GF-D8 (cell line): Measurements from ENCODE around the gene RNF150.

Source experiments
- DNase-seq: peaks from one replicate; lab custom pipeline; 2025; lab: John Stamatoyannopoulos, UW

The RNF150 gene

DNA sequence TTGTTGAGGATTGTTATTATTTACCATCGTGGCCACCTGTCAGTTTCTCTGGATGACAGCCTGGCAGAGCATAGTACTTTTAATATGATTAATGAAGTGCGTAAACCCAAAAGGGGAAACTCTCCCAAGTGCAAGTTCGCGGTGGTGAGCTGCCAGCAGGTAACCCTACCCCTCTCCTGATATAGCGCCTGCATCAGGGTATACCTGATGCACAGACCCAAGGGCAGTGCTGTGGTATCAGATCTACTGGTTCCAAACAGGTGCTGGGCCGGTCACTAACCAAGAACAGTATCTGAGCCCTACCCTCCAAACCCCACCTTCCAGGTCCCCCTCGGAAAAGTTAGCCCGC is 1.6 kb downstream of the RNF150 start:
- no peak for DNase-seq

GRCh38 chr4:141130947-141131605 is 2.2 kb downstream of the RNF150 start:
- no peak for DNase-seq

GRCh38 chr4:141127884-141128283 is 5.4 kb downstream of the RNF150 start:
- DNase-seq: no peak

- no peak for DNase-seq
These were observed 6.5 kb downstream of the RNF150 start for GRCh38 chr4:141126769-141127168.

GRCh38 chr4:141124224-141124623 is 9.0 kb downstream of the RNF150 start:
- no peak for DNase-seq

DNA sequence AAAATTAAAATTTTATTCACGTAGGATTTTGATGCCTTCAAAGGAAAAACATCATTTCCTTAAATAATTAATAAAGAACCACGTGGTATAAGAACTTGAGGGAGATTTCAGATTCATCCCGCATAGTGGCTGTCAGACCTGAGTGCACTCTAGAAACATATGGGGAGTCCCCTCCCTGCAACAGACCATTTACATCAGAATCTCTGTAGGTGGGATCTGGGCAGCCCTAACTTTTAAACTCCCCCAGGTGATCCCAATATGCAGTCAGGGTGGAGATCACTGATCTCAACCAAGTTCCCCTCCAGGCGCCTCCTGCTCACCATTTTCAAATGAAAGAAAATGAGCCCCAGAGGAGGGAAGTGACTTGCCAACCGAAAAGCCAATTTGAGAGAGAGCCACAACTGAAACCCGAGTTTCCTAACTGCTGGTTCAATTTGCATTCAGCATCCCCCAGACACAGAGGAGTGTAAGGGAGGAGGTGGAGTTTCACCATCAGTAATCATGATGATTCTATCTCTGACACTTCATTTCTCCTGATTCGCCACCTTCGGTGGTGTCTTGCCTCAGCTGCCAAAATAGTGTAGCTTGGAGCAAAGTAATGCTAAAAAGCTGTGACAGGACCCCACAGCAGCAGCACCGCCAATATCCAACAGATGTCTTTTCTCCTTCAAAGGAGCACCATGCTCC is 11.4 kb downstream of the RNF150 start:
- no peak for DNase-seq

DNA sequence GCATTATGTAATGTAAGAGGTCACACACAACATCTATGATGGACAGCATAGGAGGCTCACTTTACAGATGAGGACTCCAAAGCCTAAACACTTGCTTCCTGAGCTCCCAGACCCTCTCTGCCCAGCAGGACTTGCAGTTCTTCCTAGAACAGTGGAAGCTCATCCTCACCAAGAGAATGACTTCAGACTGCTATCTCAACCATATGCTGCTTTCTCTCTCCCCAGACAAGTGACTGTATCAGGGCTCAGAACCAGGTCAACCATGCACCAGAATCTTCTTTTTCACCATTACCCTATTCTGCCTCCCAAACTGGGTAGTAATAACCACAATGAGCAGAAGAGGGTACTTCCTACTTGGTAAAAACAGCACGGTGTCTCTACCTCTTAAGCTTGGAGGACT is 12.2 kb downstream of the RNF150 start:
- DNase-seq: no peak

DNA sequence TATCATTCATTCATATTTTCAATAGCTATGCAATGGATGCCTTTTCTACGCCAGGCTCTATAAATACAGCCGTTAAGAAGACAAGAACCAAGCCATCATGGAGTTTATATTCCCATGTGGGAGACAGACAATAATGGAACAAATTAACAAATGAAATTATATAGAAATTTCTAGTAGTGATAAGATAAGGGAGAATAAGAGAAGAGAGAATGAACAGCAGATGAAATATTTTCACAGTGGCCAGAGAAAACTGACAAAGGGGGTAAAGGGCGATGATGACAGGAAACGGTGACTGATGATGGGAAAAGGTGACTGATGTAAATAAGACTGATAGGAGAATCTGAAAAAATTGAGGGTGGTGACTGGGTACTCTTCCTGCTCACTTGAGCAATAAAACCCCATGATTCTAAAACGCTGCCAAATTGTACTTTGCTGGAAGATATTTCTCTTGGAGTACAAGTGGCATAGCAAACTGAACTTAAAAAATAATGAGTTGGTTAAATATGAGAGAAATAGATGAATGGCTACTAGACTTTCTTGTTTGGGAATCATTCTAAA is 13.2 kb downstream of the RNF150 start:
- DNase-seq: no peak

DNA sequence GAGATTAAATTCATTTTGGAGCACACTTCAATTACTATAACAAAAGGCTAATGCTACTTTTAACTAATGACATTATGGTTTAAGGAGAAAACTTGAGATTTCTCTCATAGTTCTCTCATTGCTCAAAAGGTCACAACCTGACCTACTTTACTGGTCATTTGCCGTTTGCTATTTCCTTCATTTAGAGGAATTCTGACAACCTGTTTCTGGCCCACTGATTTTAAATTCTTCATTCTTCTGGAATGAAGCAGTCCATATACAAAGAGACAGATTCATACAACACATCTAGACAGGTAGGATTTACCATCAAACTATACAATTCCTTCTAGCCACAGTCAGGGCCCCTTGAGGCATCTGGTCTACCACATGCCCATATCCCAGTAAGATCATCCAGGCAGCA is 14.2 kb downstream of the RNF150 start:
- no peak for DNase-seq

DNA sequence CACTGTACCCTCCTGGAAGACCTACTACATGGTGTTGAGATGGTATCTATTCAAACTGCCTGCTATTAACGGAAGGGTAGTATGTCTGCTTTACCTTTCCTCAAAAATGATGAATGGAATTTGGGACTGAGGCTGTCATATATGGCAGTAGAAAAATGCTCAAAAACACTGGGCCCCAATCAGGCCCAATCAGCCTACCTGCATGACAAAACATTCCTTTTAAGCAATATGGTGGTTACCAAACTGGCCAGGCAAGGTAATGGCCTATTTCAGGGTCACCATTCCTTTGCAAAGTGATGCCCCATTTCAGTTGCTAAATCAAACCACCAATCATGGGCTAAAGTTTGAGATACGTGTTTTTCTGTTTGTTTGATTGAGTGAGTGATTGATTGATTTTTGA is 14.9 kb downstream of the RNF150 start:
- no peak for DNase-seq

GRCh38 chr4:141117935-141118334 is 15.3 kb downstream of the RNF150 start:
- no peak for DNase-seq

DNA sequence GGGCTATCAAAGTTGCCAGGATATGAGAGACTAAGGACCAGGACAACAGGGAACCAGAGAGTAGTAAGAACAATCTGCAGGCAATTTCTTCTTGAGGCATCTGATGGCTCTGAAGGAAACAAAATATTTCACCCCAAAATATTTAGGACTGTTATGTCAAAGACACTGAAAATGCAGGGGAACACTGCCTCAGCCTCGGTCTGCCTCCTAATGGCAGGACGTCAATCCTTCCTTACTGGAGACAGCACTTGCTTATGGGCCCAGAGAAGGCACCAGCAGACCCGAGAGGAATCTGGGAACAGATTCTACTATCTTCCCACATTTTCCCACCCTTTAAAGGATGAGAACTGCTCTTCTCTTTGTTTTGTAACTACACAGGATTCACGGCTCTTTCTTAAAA is 23.3 kb downstream of the RNF150 start:
- DNase-seq: no peak

GRCh38 chr4:141107927-141108326 is 25.3 kb downstream of the RNF150 start:
- no peak for DNase-seq

- DNase-seq: no peak
These were observed 30.9 kb downstream of the RNF150 start for GRCh38 chr4:141102367-141102766.

- no peak for DNase-seq
These were observed 31.8 kb downstream of the RNF150 start for GRCh38 chr4:141101511-141101910.

- no peak for DNase-seq
These were observed 33.9 kb downstream of the RNF150 start for GRCh38 chr4:141099326-141099725.

GRCh38 chr4:141098163-141098562 is 35.1 kb downstream of the RNF150 start:
- DNase-seq: no peak

GRCh38 chr4:141090473-141090872 is 42.8 kb downstream of the RNF150 start:
- no peak for DNase-seq

GRCh38 chr4:141081921-141082395 is 51.3 kb downstream of the RNF150 start:
- no peak for DNase-seq

DNA sequence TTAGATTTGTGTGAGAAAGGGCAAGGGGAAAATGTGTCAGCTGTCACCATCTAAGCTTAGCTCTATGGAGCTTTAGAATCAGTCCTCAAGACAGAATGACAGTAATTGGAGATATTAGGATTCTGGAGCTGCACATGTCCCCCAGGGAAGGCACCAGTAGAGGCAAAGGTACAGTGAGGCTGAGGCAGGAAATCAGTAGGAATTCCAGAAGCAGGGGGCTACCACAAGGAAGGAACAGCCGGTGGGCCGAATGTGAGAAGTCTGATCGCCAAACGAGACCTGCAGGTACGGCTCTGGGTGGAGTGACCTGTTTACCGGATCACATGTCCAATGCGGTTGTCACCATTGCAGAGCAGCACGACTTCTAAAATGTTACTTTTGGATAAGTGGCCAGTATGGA is 52.6 kb downstream of the RNF150 start:
- no peak for DNase-seq

DNA sequence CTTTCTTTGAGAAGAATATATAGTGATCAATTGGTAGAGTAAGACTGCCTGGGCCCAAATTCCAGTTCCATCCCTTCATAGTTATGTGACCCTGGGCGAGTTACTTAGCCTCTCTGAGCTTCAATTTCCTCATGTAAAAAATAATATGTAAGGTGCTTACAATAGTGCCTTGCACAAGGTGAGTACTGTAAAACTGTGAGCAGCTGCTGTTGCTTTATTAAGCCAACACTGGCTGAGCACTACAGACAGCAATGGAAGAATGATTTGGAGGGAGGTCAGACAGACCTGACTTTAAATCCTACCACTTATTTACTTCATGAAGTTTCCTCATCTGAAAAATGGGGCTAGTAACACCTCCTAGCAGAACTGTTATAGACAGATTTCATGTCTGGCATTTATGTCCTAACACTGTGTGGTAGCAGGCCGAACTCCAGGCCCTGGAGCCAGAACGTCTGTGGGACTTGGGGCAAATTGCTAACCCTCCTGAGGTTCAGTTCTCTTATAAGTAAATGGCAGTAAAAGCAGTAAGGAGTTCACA is 53.8 kb downstream of the RNF150 start:
- DNase-seq: no peak

DNA sequence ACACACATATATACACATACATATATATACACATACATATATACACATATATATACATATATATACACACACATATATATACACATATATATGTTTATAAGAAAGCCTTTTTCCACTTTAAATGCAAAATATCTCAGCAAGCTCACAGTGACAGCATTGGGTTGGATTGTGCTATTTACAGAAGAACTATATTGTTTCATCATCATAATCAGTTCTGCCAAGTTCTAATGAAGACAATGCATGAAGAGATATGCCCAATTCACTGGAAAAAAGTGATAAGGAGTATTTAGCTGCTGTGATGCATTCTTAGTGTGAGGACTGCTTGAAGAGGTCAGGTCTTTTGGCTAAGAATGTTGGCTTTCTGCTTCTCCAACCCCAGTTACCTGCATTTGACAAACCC is 54.4 kb downstream of the RNF150 start:
- DNase-seq: no peak

DNA sequence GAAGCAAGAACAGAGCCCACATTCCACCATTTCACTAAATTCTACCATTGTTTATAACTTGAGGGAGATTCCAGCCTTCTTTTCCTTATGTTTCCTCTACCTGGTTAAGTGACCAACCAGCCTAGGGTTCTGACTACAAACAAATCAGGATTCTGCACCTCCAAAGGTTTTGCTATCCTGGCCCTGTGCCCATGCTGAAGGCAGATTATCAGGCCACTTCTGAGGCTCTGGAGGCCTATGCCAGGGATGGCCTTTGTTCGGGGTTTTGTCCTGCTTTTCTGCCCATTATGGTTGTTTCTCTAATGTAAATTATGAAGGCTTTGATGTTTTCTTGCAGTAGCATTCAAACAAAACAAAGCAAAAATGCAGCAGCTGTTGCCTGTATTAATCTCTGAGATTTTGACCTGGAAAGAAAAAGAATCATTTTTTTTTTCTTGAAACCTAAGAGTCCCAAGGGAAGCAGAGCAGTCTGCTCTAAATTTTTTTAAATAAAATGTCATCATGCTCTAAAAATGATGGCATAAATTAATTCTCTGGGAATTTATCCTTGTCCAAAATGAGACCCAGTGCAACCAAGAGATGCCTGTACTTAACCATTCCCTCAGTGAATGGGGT is 55.6 kb downstream of the RNF150 start:
- DNase-seq: no peak
